IPS-20b (cell line): Measurements from ENCODE around the gene E2F4.

Source experiments
- H3K27ac ChIP-seq: one replicate; pipeline ENCODE4 v1.5.1; 2013; ENCODE audit warnings: low read length
- H3K27me3 ChIP-seq: 2 replicates; pipeline ENCODE4 v1.6.1; 2013; ENCODE audit warnings: mild to moderate bottlenecking, low read length, inconsistent platforms; ENCODE audit not compliant: insufficient read depth
- H3K36me3 ChIP-seq: 2 replicates; pipeline ENCODE4 v1.6.1; 2013; ENCODE audit warnings: low read depth, mild to moderate bottlenecking, inconsistent platforms, low read length, moderate library complexity; ENCODE audit not compliant: insufficient read depth
- H3K4me1 ChIP-seq: 2 replicates; pipeline ENCODE4 v1.6.1; 2013; ENCODE audit warnings: mild to moderate bottlenecking, control low read depth, inconsistent platforms, low read length, moderate library complexity; ENCODE audit not compliant: insufficient read depth
- H3K4me3 ChIP-seq: 2 replicates; pipeline ENCODE4 v1.5.1; 2013; ENCODE audit warnings: mild to moderate bottlenecking, low read length, inconsistent platforms
- H3K9ac ChIP-seq: 2 replicates; pipeline ENCODE4 v1.6.1; 2013; ENCODE audit warnings: low read depth, mild to moderate bottlenecking, inconsistent platforms, low read length, moderate library complexity
- H3K9me3 ChIP-seq: 2 replicates; pipeline ENCODE4 v1.6.1; 2013; ENCODE audit warnings: mild to moderate bottlenecking, low read depth, low read length, inconsistent platforms; ENCODE audit not compliant: insufficient read depth

The E2F4 gene

DNA sequence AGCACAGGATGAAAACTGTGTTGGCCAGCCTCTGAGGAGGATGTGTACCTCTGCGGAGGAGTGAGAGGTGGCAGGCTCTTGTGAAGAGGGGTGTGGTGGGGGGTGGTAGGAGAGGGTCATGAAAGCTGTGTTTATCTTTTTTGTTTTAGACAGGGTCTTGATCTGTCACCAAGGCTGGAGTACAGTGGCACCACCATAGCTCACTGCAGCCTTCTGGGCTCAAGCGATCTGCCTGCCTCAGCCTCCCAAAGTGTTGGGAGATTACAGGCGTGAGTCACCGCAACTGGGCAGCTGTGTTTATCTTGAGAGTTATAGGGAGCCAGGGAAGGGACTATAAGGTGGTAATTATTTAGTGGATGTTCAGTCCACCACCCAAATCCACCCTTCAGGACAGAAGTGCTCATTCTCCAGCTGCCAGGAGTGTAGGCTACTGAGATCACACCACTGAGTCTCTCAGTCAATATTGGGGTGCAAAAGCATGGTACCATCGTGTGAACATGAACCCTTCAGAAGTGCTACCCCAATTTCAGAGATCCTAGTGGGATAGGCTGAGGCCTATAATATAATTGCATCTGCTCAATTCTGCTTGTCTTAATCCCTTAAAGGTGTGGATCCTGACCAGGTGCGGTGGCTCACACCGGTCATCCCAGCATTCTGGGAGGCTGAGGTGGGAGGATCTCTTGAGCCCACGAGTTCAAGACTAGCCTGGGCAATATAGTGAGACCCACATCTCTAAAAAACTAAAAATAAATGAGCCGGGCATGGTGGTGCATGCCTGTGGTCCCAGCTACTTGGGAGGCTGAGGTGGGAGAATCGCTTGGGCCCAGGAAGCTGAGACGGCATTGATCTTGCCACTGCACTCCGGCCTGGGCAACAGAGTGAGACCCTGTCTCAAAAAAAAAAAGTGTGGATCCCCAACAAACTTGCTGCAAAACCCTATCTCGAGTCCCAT is 1.2 kb upstream of the E2F4 start:
- Histone ChIP-seq H3K27me3 (peaks cover 15% of the 10 kb centered on the region), H3K27ac (no peak overlapping the region), H3K36me3 (peaks cover 25% of the 10 kb centered on the region), H3K4me3 (no peak overlapping the region), H3K9me3 (no peaks in the 10 kb centered on the region), H3K9ac (no peak overlapping the region), H3K4me1 (peaks cover 7% of the 10 kb centered on the region; the same call in 1 of the 2 replicates)

DNA sequence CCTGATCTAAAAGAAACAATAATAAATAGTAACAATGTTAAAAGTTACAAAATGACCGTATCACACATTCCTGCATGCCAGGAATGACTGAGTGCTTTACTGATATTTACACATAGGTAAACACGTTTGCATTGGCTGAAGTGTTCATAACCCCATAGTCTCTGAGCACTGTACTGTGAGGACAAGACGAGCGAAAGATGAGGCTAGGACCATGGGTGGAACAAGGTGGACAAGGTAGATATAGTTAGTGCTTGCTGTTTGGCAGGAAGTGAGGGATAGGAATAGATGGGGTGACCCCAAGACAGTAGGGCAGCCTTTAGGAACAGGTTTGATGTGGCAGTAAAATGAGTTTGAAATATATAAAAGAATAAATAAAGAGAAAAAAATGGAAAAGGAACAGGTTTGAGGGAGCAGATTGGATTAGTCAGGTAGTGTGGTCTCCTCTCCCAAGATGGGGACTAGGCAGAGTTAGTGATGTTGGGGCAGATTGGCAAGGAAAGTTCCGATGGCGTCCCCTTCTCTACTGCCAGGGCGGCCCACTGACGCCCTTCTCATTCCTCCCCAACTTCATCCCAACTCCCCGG is 452 bp upstream of the E2F4 start:
- Histone ChIP-seq H3K4me1 (peaks cover 7% of the 10 kb centered on the region; the same call in 1 of the 2 replicates), H3K9me3 (no peaks in the 10 kb centered on the region), H3K4me3 (peak overlapping the region; percentile 93), H3K9ac (no peak overlapping the region), H3K36me3 (peaks cover 33% of the 10 kb centered on the region), H3K27me3 (peaks cover 7% of the 10 kb centered on the region), H3K27ac (no peak overlapping the region)

DNA sequence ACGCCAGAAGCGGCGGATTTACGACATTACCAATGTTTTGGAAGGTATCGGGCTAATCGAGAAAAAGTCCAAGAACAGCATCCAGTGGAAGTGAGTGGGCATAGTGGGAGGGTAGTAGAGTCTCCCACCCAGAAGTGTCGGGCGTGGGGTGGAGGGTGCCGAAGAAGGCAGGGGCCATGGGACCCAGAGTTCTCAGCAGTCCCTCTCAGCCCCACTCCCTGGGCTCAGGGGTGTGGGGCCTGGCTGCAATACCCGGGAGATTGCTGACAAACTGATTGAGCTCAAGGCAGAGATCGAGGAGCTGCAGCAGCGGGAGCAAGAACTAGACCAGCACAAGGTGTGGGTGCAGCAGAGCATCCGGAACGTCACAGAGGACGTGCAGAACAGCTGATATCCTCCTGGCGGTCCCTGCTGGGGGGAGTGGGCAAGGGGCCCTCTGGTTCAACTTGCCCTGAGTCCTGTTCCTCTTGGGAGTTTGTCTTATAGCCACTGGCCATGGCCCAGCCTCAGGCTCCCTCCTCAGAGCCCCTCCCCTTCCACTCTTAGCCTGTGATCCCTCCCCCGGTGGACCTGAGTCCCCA is 916 bp downstream of the E2F4 start:
- no peaks in the 10 kb centered on the region for H3K27me3 ChIP-seq
- H3K9ac ChIP-seq: peak overlapping the region; percentile 82
- peaks cover 47% of the 10 kb centered on the region for H3K36me3 ChIP-seq
- H3K9me3 ChIP-seq: no peaks in the 10 kb centered on the region
- H3K4me3 ChIP-seq: peak overlapping the region; percentile 93
- peaks cover 3% of the 10 kb centered on the region; the same call in 1 of the 2 replicates for H3K4me1 ChIP-seq
- H3K27ac ChIP-seq: no peak overlapping the region

DNA sequence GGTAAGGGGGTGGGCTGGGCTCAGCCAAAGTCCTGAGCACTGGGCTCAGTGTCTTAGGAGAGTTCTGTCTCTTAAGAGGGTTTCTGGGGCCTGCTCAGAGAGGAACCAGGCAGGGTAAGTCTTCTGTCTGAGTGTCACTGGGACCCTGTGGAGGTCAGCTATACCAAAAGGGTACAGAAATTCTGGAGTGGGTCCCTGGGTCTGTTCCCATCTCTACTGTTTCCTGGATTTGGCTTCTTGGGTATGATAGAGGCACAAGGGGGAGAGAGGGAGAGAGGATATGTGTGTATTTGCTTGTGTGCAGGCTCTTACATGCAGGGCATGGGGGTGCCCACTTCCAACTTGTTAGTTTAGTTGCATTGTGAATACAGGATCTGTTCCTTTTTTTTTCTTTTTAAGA is 1.6 kb downstream of the E2F4 start:
- peak overlapping the region; percentile 82 for H3K9ac ChIP-seq
- H3K27ac ChIP-seq: no peak overlapping the region
- H3K9me3 ChIP-seq: no peaks in the 10 kb centered on the region
- no peaks in the 10 kb centered on the region for H3K27me3 ChIP-seq
- H3K4me1 ChIP-seq: peaks cover 3% of the 10 kb centered on the region; the same call in 1 of the 2 replicates
- peak overlapping the region; percentile 93; the same call in 1 of the 2 replicates for H3K4me3 ChIP-seq
- peaks cover 52% of the 10 kb centered on the region for H3K36me3 ChIP-seq

DNA sequence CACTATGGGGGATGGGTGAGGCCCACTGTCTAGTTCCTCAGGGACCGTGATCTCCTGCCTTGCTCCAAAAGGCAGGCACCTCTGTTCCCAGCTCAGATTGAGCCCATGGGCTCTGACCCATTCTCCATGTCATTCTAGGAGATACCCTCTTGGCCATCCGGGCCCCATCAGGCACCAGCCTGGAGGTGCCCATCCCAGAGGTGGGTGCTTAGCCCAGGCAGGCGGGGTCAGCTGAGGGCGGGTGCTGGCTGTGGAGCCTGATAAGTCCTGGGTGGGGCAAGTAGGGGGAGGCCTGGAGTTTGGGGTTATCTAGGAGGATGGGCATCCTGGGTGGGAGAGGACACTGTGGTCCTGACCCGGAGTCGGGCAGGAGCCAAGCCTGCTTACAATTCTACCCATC is 2.3 kb downstream of the E2F4 start:
- no peak overlapping the region for H3K9ac ChIP-seq
- H3K36me3 ChIP-seq: peaks cover 52% of the 10 kb centered on the region
- peaks cover 3% of the 10 kb centered on the region; the same call in 1 of the 2 replicates for H3K4me1 ChIP-seq
- no peak overlapping the region for H3K27ac ChIP-seq
- H3K9me3 ChIP-seq: no peaks in the 10 kb centered on the region
- H3K27me3 ChIP-seq: no peaks in the 10 kb centered on the region
- H3K4me3 ChIP-seq: no peak overlapping the region

DNA sequence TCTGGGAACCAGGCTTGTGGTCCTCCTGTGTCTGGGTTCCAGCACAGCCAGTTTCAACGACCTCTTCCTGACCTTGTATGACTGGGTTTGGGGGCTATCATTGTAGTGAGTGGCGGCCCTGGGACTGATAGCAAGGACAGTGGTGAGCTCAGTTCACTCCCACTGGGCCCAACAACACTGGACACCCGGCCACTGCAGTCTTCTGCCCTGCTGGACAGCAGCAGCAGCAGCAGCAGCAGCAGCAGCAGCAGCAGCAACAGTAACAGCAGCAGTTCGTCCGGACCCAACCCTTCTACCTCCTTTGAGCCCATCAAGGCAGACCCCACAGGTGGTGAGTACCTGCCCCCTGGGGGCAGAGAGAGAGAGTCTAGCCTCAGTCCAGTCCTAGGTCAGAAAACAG is 3.7 kb downstream of the E2F4 start:
- Histone ChIP-seq H3K27me3 (no peaks in the 10 kb centered on the region), H3K27ac (no peak overlapping the region), H3K36me3 (peaks cover 52% of the 10 kb centered on the region), H3K4me1 (peaks cover 6% of the 10 kb centered on the region; the same call in 1 of the 2 replicates), H3K9me3 (no peaks in the 10 kb centered on the region), H3K4me3 (no peak overlapping the region), H3K9ac (no peak overlapping the region)

DNA sequence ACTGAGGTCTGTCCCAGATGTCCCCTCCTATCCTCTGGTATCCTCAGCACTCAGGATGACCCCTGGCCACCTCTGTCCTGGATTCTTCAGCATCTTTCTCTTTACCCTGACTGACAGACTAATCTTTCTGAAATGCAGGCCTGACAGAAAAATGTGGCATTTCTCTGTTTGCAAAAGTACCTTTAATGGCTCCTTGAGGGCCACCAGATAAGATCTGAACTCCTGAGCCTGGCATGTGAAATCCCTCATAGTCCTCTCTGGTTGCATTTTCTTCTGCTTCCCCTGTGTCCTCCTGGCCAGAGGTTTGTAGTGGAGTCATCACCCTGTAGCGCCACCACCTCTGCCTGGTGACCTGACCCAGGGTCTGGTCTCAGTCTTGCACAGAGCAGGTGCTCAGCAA is 4.9 kb downstream of the E2F4 start:
- peaks cover 6% of the 10 kb centered on the region; the same call in 1 of the 2 replicates for H3K4me1 ChIP-seq

DNA sequence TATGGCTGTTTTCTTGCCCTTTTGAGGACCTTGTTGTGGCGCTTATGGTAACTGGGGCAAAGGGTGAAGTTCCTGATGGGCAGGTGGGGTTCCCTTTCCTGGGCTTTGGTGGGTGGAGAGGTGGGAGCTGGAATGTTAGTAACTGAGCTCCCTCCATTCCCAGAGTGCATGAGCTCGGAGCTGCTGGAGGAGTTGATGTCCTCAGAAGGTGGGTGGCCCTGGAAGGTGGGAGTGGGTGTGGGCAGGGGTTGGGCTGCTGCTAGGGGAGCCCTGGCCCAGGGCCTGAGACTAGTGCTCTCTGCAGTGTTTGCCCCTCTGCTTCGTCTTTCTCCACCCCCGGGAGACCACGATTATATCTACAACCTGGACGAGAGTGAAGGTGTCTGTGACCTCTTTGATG is 5.7 kb downstream of the E2F4 start:
- Histone ChIP-seq H3K36me3 (peaks cover 57% of the 10 kb centered on the region), H3K4me1 (peaks cover 6% of the 10 kb centered on the region; the same call in 1 of the 2 replicates), H3K27me3 (no peaks in the 10 kb centered on the region), H3K27ac (no peak overlapping the region), H3K9me3 (no peaks in the 10 kb centered on the region), H3K9ac (no peak overlapping the region), H3K4me3 (no peak overlapping the region)

More for the DNA sequence above, 4.9 kb downstream of the E2F4 start:
- Histone ChIP-seq H3K27ac (no peak overlapping the region), H3K27me3 (no peaks in the 10 kb centered on the region), H3K36me3 (peaks cover 57% of the 10 kb centered on the region), H3K9ac (no peak overlapping the region), H3K9me3 (no peaks in the 10 kb centered on the region), H3K4me3 (no peak overlapping the region)

DNA sequence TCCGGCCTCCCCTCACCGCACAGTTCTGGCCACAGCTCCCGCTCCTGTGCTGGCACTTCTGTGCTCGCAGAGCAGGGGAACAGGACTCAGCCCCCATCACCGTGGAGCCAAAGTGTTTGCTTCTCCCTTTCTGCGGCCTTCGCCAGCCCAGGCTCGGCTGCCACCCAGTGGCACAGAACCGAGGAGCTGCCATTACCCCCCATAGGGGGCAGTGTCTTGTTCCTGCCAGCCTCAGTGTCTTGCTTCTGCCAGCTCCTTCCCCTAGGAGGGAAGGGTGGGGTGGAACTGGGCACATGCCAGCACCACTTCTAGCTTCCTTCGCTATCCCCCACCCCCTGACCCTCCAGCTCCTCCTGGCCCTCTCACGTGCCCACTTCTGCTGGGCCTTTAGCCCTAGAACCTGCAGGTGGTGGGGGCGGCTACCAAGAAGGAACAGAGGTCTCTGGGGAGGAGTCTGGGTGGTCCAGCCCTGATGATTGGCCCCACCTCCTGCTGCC is 6.3 kb downstream of the E2F4 start:
- H3K9me3 ChIP-seq: no peaks in the 10 kb centered on the region
- H3K4me3 ChIP-seq: peak overlapping the region; percentile 72; the same call in 1 of the 2 replicates
- peaks cover 56% of the 10 kb centered on the region for H3K36me3 ChIP-seq
- H3K27ac ChIP-seq: no peak overlapping the region
- H3K4me1 ChIP-seq: peaks cover 6% of the 10 kb centered on the region; the same call in 1 of the 2 replicates
- H3K27me3 ChIP-seq: no peaks in the 10 kb centered on the region
- H3K9ac ChIP-seq: no peak overlapping the region; the same call in 1 of the 2 replicates

DNA sequence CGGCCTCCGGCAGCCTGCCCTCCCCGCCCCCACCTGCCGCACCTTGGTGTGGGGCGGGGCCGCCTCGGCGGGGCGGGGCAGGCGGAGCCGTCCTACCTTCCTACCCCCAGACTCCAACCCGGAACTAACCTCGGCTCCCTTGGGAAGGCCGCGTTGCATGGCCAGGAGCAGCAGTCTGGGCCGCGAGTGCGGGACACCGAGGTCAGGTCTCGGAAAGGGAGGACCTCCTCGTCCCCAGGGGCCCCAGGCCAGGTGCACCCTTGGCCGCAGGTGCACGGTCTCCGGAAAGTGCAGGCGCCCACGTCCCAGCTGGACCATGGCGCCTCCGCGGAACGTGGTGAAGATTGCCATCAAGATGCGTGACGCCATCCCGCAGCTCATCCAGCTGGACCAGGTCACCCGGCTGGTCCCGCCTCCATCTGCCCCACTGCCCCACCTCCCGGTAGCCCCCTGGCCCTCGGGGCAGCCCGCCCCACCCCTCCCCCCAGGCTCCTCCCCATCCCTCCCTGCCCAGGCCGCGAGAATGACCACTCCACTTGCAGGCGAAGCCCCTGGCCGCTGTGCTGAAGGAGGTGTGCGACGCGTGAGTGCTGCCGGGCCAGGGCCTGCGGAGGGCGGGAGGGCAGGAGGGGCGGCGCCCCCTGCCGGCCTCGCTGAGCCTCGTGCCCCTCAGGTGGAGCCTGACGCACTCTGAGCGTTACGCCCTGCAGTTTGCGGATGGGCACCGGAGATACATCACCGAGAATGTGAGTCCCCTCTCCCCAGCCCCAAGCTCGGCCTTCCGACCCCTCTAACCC is 7.3 kb downstream of the E2F4 start, which contains the start of gene ELMO3:
TSS of gene ELMO3 (plus strand) at position 121 of the 797 bp plus-strand sequence. CDS start at position 317, 196 bp downstream.
- 0 out of 2 replicates have a peak, but pooled peaks cover 3% of the 10 kb centered on the region for H3K4me1 ChIP-seq
- H3K36me3 ChIP-seq: peaks cover 47% of the 10 kb centered on the region
- H3K9me3 ChIP-seq: no peaks in the 10 kb centered on the region
- no peaks in the 10 kb centered on the region for H3K27me3 ChIP-seq
- no peak within 1 kb of the TSS for H3K27ac ChIP-seq
- H3K4me3 ChIP-seq: peak within 1 kb of the TSS; percentile 75
- peak within 1 kb of the TSS; percentile 53; the same call in 1 of the 2 replicates for H3K9ac ChIP-seq
